ENCODE measurements around the gene BRD7. TPM values are rescaled to one million over a fixed set of nuclear protein-coding genes. Genes with fewer than 3 reads are reported as not detected.
A peak's percentile ranks its signal among the peaks of the same experiment; 100 is the strongest.

BRD7 gene
- total and polyA plus RNA-seq, 2 of the 13 experiments (the other 11 are each of a cell fraction or from before 2014, with no cell fraction given) = 82.3 to 149 TPM

DNA sequence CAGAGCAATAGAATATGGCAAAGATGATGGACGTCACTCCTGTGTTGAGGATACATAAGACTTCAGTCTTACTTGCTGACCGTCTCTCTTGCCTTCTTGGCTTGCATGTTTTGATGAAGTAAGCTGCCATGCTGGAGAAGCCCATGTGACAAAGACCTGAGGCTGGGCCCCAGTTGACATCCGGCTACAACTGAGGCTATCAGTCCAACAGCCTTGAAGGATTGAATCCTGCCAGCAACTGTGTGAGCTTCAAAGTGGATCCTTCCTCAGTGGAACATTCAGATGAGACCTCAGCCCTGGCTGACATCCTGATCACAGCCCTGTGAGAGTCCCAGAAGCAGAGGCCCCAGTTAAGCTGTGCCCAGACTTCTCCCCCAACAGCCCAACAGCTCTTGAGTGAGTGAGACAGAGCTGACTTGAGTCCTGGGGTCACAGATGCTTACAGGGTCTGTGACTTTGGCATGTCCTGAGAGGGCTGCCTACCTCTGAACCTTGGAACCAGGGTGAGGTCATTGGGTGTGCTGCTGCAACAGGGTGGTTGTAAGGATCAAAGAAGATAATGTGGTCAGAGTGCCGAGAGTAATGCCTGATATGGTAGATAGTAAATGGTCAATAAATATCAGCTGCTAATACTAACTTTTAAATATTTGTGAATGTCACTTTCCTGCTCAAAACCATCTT, 2.4 kb upstream of the BRD7 start (continued):
- TF ChIP-seq HMGXB3 (CRISPR knock-in tag; IDR thresholded peaks at IDR 0.05; ENCODE audit: borderline replicate concordance) (no peak), ZZZ3 (CRISPR knock-in tag; IDR thresholded peaks at IDR 0.05; ENCODE audit: borderline replicate concordance) (no peak), RARG (CRISPR knock-in tag; IDR thresholded peaks at IDR 0.05; ENCODE audit: low read depth) (no peak), LCORL (IDR thresholded peaks at IDR 0.05) (no peak), LCORL (CRISPR knock-in tag; IDR thresholded peaks at IDR 0.05) (no peak), ZNF510 (CRISPR knock-in tag; IDR thresholded peaks at IDR 0.05; ENCODE audit: low read depth) (no peak), ZNF512 (CRISPR knock-in tag; IDR thresholded peaks at IDR 0.05) (no peak), PLRG1 (conservative IDR thresholded peaks at IDR 0.05) (no peak), MAFF (IDR thresholded peaks at IDR 0.05; ENCODE audit: low read depth, low read length) (no peak), ZNF335 (CRISPR knock-in tag; IDR thresholded peaks at IDR 0.05) (no peak), ZFAT (CRISPR knock-in tag; conservative IDR thresholded peaks at IDR 0.05) (no peak), FOSL2 (CRISPR knock-in tag; IDR thresholded peaks at IDR 0.05) (peak; percentile 55), ZNF563 (CRISPR knock-in tag; IDR thresholded peaks at IDR 0.05) (0 out of 2 replicates have a peak, but pooled peaks have one; percentile 41), ZFX (CRISPR knock-in tag; IDR thresholded peaks at IDR 0.05; ENCODE audit: low read depth) (no peak; the same call in 1 of the 2 replicates), ZC3H4 (CRISPR knock-in tag; IDR thresholded peaks at IDR 0.05; ENCODE audit: borderline replicate concordance) (no peak), HNRNPK (IDR thresholded peaks at IDR 0.05; ENCODE audit: low read depth, low read length, poor library complexity, severe bottlenecking) (peak; percentile 49), ZNF33B (CRISPR knock-in tag; IDR thresholded peaks at IDR 0.05) (no peak), CHD2 (IDR thresholded peaks at IDR 0.05; ENCODE audit: low read depth, low read length) (no peak), ELF4 (CRISPR knock-in tag; IDR thresholded peaks at IDR 0.05; ENCODE audit: borderline replicate concordance) (no peak), ATF7-NPFF (CRISPR knock-in tag; IDR thresholded peaks at IDR 0.05; ENCODE audit: low read depth) (no peak), ZNF660 (CRISPR knock-in tag; IDR thresholded peaks at IDR 0.05; ENCODE audit: borderline replicate concordance, low read depth) (no peak), PRMT3 (CRISPR knock-in tag; IDR thresholded peaks at IDR 0.05; ENCODE audit: borderline replicate concordance, low read depth) (no peak), POLR2AphosphoS2 (IDR thresholded peaks at IDR 0.05; ENCODE audit: low read depth, low read length) (no peak)
- TF ChIP-seq, protein P1, sequence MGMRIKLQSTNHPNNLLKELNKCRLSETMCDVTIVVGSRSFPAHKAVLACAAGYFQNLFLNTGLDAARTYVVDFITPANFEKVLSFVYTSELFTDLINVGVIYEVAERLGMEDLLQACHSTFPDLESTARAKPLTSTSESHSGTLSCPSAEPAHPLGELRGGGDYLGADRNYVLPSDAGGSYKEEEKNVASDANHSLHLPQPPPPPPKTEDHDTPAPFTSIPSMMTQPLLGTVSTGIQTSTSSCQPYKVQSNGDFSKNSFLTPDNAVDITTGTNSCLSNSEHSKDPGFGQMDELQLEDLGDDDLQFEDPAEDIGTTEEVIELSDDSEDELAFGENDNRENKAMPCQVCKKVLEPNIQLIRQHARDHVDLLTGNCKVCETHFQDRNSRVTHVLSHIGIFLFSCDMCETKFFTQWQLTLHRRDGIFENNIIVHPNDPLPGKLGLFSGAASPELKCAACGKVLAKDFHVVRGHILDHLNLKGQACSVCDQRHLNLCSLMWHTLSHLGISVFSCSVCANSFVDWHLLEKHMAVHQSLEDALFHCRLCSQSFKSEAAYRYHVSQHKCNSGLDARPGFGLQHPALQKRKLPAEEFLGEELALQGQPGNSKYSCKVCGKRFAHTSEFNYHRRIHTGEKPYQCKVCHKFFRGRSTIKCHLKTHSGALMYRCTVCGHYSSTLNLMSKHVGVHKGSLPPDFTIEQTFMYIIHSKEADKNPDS (CRISPR knock-in tag; IDR thresholded peaks at IDR 0.05) = no peak

Data from HepG2 (cell line).